ENCODE measurements around the gene IL11. TPM values are rescaled to one million over a fixed set of nuclear protein-coding genes. Genes with fewer than 3 reads are reported as not detected.

The IL11 gene
- total RNA-seq, 6 donors from 2014 or later = 0.20 to 0.34 TPM; not detected in 4

- Histone ChIP-seq H3K36me3 (peaks cover 0 to 37% (median 21%) of the 10 kb centered on the region in 4 donors), H3K9me3 (no peaks in the 10 kb centered on the region)
- ATAC-seq (ENCODE audit: low FRiP score in 2 of 2) = no peak
Observed at GRCh38 chr19:55344444-55344843, 25.8 kb downstream of the IL11 start.

GRCh38 chr19:55341595-55342531 lies 28.4 kb downstream of the IL11 start:
- Histone ChIP-seq H3K27ac (no peak overlapping the region), H3K36me3 (peaks cover 0 to 30% (median 18%) of the 10 kb centered on the region in 4 donors), H3K9me3 (no peaks in the 10 kb centered on the region), H3K4me3 (peak overlapping the region in 1 of 4 donors; percentile 84), H3K4me1 (peaks cover 17 to 26% (median 20%) of the 10 kb centered on the region in 4 donors), H3K27me3 (no peaks in the 10 kb centered on the region)
- peak in 1 of 2 donors; percentile 79 for DNase-seq
- WGBS, 2 donors = 84 to 86% methylated on average over 24 to 33 of the region's 50 CpGs
- TF ChIP-seq POLR2A (IDR thresholded peaks at IDR 0.05) = no peak
- TF ChIP-seq POLR2AphosphoS5 (IDR thresholded peaks at IDR 0.05) = no peak
- TF ChIP-seq CTCF (IDR thresholded peaks at IDR 0.05) = no peak
- no peak for TF ChIP-seq EP300 (IDR thresholded peaks at IDR 0.05)
- ATAC-seq (ENCODE audit: low FRiP score in 2 of 2) = no peak

More at GRCh38 chr19:55344444-55344843, 25.8 kb downstream of the IL11 start:
- 80 to 89% methylated on average over 7 to 9 of the region's 9 CpGs for WGBS, 2 donors
- H3K4me1 ChIP-seq = peaks cover 14 to 24% (median 19%) of the 10 kb centered on the region in 4 donors
- H3K4me3 ChIP-seq = no peak overlapping the region
- H3K27me3 ChIP-seq = no peaks in the 10 kb centered on the region
- no peak for TF ChIP-seq EP300 (IDR thresholded peaks at IDR 0.05)
- TF ChIP-seq CTCF (IDR thresholded peaks at IDR 0.05) = no peak
- TF ChIP-seq POLR2A (IDR thresholded peaks at IDR 0.05) = no peak
- no peak for TF ChIP-seq POLR2AphosphoS5 (IDR thresholded peaks at IDR 0.05)
- DNase-seq = no peak
- H3K27ac ChIP-seq = no peak overlapping the region

- ATAC-seq (ENCODE audit: low FRiP score in 2 of 2) (peak in 1 of 2 donors; percentile 31), DNase-seq (peak; percentile 83 to 90)
- H3K27me3 ChIP-seq = no peaks in the 10 kb centered on the region
- peaks cover 0 to 25% (median 15%) of the 10 kb centered on the region in 4 donors for H3K36me3 ChIP-seq
- no peaks in the 10 kb centered on the region for H3K9me3 ChIP-seq
- peak overlapping the region in 2 of 4 donors; percentile 92 to 94 for H3K27ac ChIP-seq
- H3K4me3 ChIP-seq = peak overlapping the region in 3 of 4 donors; percentile 77 to 87 (median 84)
- TF ChIP-seq CTCF (IDR thresholded peaks at IDR 0.05) = no peak
- TF ChIP-seq EP300 (IDR thresholded peaks at IDR 0.05) = no peak
- TF ChIP-seq POLR2AphosphoS5 (IDR thresholded peaks at IDR 0.05) = peak in 1 of 2 donors; percentile 21
- TF ChIP-seq POLR2A (IDR thresholded peaks at IDR 0.05) = no peak
- peaks cover 17 to 26% (median 20%) of the 10 kb centered on the region in 4 donors for H3K4me1 ChIP-seq
- 9 to 10% methylated on average over 3 to 5 of the region's 15 CpGs for WGBS, 2 donors
Observed at GRCh38 chr19:55341171-55341588, 29.1 kb downstream of the IL11 start.

- TF ChIP-seq POLR2A (IDR thresholded peaks at IDR 0.05) = no peak
- TF ChIP-seq CTCF (IDR thresholded peaks at IDR 0.05) = no peak
- TF ChIP-seq POLR2AphosphoS5 (IDR thresholded peaks at IDR 0.05) = no peak
- no peak for TF ChIP-seq EP300 (IDR thresholded peaks at IDR 0.05)
- Histone ChIP-seq H3K27me3 (no peaks in the 10 kb centered on the region), H3K9me3 (no peaks in the 10 kb centered on the region), H3K4me3 (peak overlapping the region; percentile 71 to 87 (median 80)), H3K36me3 (peaks cover 0 to 25% (median 15%) of the 10 kb centered on the region in 4 donors), H3K4me1 (peaks cover 17 to 26% (median 20%) of the 10 kb centered on the region in 4 donors), H3K27ac (peak overlapping the region; percentile 89 to 94 (median 91))
- peak in 1 of 2 donors; percentile 74 for DNase-seq
- 1 to 4% methylated on average over 16 to 22 of the region's 24 CpGs for WGBS, 2 donors
- no peak for ATAC-seq (ENCODE audit: low FRiP score in 2 of 2)
Observed at GRCh38 chr19:55340784-55341147, 29.5 kb downstream of the IL11 start.
